Superior temporal gyrus (tissue), 1 donor: ENCODE data around the gene PERP.

ENCODE experiments used
- DNase-seq: peaks from one replicate; pipeline ENCODE4 v3.0.0-alpha.2; 2016; ENCODE audit errors: extremely low spot score

The PERP gene

GRCh38 chr6:138044972-138045371 lies 62.2 kb downstream of the PERP start:
- DNase-seq: no peak

DNA sequence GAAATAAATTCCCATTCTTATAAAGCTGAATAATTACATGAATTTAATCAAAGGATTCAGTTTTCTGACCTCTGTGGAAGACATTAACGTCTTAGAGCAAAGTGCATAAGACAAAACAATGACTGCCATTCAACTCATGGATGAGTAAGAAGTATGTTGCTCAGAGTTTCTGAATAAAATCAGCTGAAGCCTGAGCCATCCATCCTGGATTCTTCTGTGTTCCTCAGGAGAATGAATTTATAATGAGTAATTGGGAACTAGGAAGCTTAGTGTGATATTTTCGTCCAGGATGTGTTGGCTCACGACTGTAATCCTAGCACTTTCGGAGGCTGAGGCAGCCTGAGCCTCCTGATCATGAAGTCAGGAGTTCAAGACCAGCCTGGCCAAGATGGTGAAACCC lies 62.8 kb downstream of the PERP start:
- no peak for DNase-seq
